GM19023 (cell line): ENCODE measurements around the gene PRKCA.

Experiments
- ATAC-seq: cut with Tn5 transposase; IDR thresholded peaks from one replicate; pipeline ENCODE4 v1.9.1; 2021; ENCODE audit warnings: mild to moderate bottlenecking, moderate library complexity; ENCODE audit not compliant: unreplicated experiment

Gene PRKCA

GRCh38 chr17:66670206-66670605, 367.8 kb downstream of the PRKCA start:
- ATAC-seq: no peak

GRCh38 chr17:66671156-66671555, 368.7 kb downstream of the PRKCA start:
- ATAC-seq: no peak

- ATAC-seq: no peak
Measured at GRCh38 chr17:66673668-66674276, 371.4 kb downstream of the PRKCA start.

GRCh38 chr17:66675273-66675990, 373.0 kb downstream of the PRKCA start:
- no peak for ATAC-seq

GRCh38 chr17:66675991-66676371, 373.6 kb downstream of the PRKCA start:
- ATAC-seq: no peak

GRCh38 chr17:66676421-66676820, 374.0 kb downstream of the PRKCA start:
- no peak for ATAC-seq

GRCh38 chr17:66677201-66677981, 375.0 kb downstream of the PRKCA start:
- ATAC-seq: no peak

GRCh38 chr17:66678061-66678460, 375.6 kb downstream of the PRKCA start:
- no peak for ATAC-seq

GRCh38 chr17:66678827-66679226, 376.4 kb downstream of the PRKCA start:
- no peak for ATAC-seq

- no peak for ATAC-seq
Measured at GRCh38 chr17:66679631-66680517, 377.5 kb downstream of the PRKCA start.

GRCh38 chr17:66682283-66682682, 379.9 kb downstream of the PRKCA start:
- ATAC-seq: no peak

GRCh38 chr17:66684261-66684660, 381.8 kb downstream of the PRKCA start:
- ATAC-seq: no peak

- ATAC-seq: no peak
Measured at GRCh38 chr17:66684731-66685130, 382.3 kb downstream of the PRKCA start.

- no peak for ATAC-seq
Measured at GRCh38 chr17:66686601-66687000, 384.2 kb downstream of the PRKCA start.

- no peak for ATAC-seq
Measured at GRCh38 chr17:66687570-66688284, 385.3 kb downstream of the PRKCA start.

- no peak for ATAC-seq
Measured at GRCh38 chr17:66689221-66689620, 386.8 kb downstream of the PRKCA start.

- ATAC-seq: no peak
Measured at GRCh38 chr17:66690166-66690565, 387.8 kb downstream of the PRKCA start.

- no peak for ATAC-seq
Measured at GRCh38 chr17:66691644-66692420, 389.4 kb downstream of the PRKCA start.

- no peak for ATAC-seq
Measured at GRCh38 chr17:66692421-66692690, 389.9 kb downstream of the PRKCA start.

- no peak for ATAC-seq
Measured at GRCh38 chr17:66695098-66695497, 392.7 kb downstream of the PRKCA start.
